GM18502 (cell line): ENCODE measurements around the gene PRDX3.
A peak's percentile ranks its signal among the peaks of the same experiment; 100 is the strongest.

Source experiments
- ATAC-seq: cut with Tn5 transposase; IDR thresholded peaks from one replicate; pipeline ENCODE4 v1.9.1; 2021; ENCODE audit warnings: mild to moderate bottlenecking; ENCODE audit not compliant: unreplicated experiment, poor library complexity

PRDX3 gene

GRCh38 chr10:119132521-119133345 is 45.9 kb downstream of the PRDX3 start:
- ATAC-seq = no peak

- peak; percentile 63 for ATAC-seq
Observed at GRCh38 chr10:119131512-119132240, 46.9 kb downstream of the PRDX3 start.

- ATAC-seq = no peak
Observed at GRCh38 chr10:119129721-119130120, 48.9 kb downstream of the PRDX3 start.

GRCh38 chr10:119125942-119126341 is 52.7 kb downstream of the PRDX3 start:
- ATAC-seq = no peak

DNA sequence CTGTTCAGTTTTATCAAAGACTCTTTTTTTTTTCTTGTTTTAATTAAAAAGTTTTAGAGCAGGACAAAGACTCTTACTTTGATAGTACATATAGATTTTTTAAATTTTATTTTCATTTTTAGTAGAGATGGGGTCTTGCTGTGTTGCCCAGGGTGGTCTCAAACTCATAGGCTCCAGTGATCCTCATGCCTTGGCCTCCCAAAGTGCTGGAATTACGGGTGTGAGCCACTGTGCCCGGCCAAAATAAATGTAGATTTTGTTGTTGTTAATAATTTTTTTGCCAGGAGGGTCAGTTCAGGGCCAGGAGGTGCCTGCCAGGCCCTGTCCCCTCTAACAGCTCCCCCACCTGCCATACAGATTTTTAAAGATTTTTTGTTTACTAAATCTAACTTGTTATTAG is 57.7 kb downstream of the PRDX3 start:
- ATAC-seq = no peak

DNA sequence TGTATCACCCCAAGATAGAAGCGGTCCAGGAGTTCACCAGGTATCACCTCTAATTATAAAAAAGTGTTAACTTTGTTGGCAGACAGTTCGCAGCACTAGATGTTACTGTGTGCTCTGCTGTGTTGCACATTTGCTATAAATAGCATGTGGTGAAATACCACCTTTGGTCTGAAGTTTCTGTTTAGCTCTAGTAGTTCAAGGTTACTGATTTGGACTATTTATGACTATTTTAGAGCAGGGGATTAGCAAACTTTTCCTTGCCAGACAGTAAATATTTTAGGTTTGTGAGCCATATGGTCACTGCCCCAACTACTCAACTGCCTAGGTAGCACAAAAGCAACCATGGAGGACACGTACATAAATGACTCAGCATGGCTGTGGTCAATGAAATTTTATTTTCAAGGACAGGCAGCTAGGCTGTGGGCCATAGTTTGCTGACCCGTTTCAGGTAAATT is 58.2 kb downstream of the PRDX3 start:
- peak; percentile 87 for ATAC-seq

DNA sequence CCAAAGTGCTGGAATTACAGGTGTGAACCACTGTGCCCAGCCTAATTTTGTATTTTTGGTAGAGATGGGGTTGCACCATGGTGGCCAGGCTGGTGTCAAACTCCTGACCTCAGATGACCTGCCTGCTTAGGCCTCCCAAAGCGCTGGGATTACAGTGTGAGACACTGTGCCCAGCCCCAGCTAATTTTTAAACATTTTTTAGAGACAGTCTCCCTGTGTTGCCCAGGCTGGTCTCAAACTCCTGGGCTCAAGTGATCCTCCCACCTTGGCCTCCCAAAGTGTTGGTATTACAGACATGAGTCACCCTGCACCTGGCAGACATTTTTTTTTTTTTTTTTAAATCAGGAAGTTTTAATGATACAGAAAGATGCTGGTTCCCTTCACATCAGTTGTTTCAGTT is 59.2 kb downstream of the PRDX3 start:
- ATAC-seq = no peak

- no peak for ATAC-seq
Observed at GRCh38 chr10:119118231-119118630, 60.4 kb downstream of the PRDX3 start.
